Keratinocyte (primary cell): ENCODE data around the gene RAB43. TPM values are rescaled to one million over a fixed set of nuclear protein-coding genes. Genes with fewer than 3 reads are reported as not detected.

Experiments used
- DNase-seq: peaks from one replicate; pipeline ENCODE4 v3.0.0-alpha.2; 2011; ENCODE audit warnings: low read depth, missing footprints, low spot score
- FAIRE-seq: peaks from 2 replicates; lab custom pipeline; 2011; peaks lifted over from hg19 to GRCh38; lab: Jason Lieb, UNC
- H2AFZ ChIP-seq: 2 replicates; pipeline ENCODE4 v1.6.0; 2012; ENCODE audit warnings: low read length, control low read depth, inconsistent platforms; ENCODE audit not compliant: control insufficient read depth
- H3K27ac ChIP-seq: 2 replicates; pipeline ENCODE4 v1.5.1; 2011; ENCODE audit warnings: low read length; ENCODE audit not compliant: control insufficient read depth, insufficient read depth
- H3K27me3 ChIP-seq: 3 replicates; pipeline ENCODE4 v1.6.0; 2011; ENCODE audit warnings: low read length; ENCODE audit not compliant: control insufficient read depth, insufficient read depth; ENCODE audit errors: extremely low read depth
- H3K36me3 ChIP-seq, 2 experiments: 2 replicates in 1 of 2; 3 replicates in 1 of 2; pipeline ENCODE4 v1.5.1; 2011; ENCODE audit warnings: low read length in 2 of 2, mild to moderate bottlenecking in 1 of 2; ENCODE audit not compliant: control insufficient read depth in 2 of 2, insufficient read depth in 2 of 2; ENCODE audit errors: extremely low read depth in 1 of 2
- H3K4me1 ChIP-seq: 3 replicates; pipeline ENCODE4 v1.5.1; 2011; ENCODE audit warnings: low read length; ENCODE audit not compliant: control insufficient read depth, insufficient read depth; ENCODE audit errors: extremely low read depth
- H3K4me2 ChIP-seq: 3 replicates; pipeline ENCODE4 v1.6.0; 2011; ENCODE audit warnings: low read depth, low read length; ENCODE audit not compliant: control insufficient read depth, insufficient read depth; ENCODE audit errors: extremely low read depth
- H3K4me3 ChIP-seq, 3 experiments: fragments of 200-600 bp in 1 of 3; sonication (generic) in 1 of 3; 2 replicates in 2 of 3; 3 replicates in 1 of 3; pipeline ENCODE4 v1.5.1; 2011 to 2016; ENCODE audit warnings: low read length in 3 of 3, mild to moderate bottlenecking in 3 of 3, control low read depth in 2 of 3, inconsistent platforms in 1 of 3, low read depth in 1 of 3, mixed read lengths in 1 of 3, mixed run types in 1 of 3, moderate library complexity in 1 of 3; ENCODE audit not compliant: control insufficient read depth in 2 of 3, insufficient read depth in 2 of 3; ENCODE audit errors: extremely low read depth in 1 of 3
- H3K79me2 ChIP-seq: 2 replicates; pipeline ENCODE4 v1.6.0; 2012; ENCODE audit warnings: low read length; ENCODE audit not compliant: control insufficient read depth, insufficient read depth
- H3K9ac ChIP-seq: 3 replicates; pipeline ENCODE4 v1.6.0; 2011; ENCODE audit warnings: low read length; ENCODE audit not compliant: control insufficient read depth, insufficient read depth; ENCODE audit errors: extremely low read depth
- H3K9me1 ChIP-seq: 3 replicates; pipeline ENCODE4 v1.6.0; 2011; ENCODE audit warnings: low read length; ENCODE audit not compliant: control insufficient read depth, insufficient read depth; ENCODE audit errors: extremely low read depth
- H3K9me3 ChIP-seq: 2 replicates; pipeline ENCODE4 v1.5.1; 2012; ENCODE audit warnings: low read depth, low read length; ENCODE audit not compliant: control insufficient read depth
- H4K20me1 ChIP-seq: 3 replicates; pipeline ENCODE4 v1.6.0; 2011; ENCODE audit warnings: low read length; ENCODE audit not compliant: control insufficient read depth, insufficient read depth; ENCODE audit errors: extremely low read depth
- CTCF ChIP-seq, 3 experiments: IDR thresholded peaks in 1 of 3; conservative IDR thresholded peaks in 1 of 3; optimal IDR thresholded peaks in 1 of 3; 2 replicates in 2 of 3; 3 replicates in 1 of 3; pipeline versions ENCODE3 to v1.5.1; 2011; ENCODE audit warnings: low read length in 3 of 3, mild to moderate bottlenecking in 3 of 3, moderate library complexity in 2 of 3, control low read depth in 1 of 3, inconsistent platforms in 1 of 3; ENCODE audit not compliant: insufficient read depth in 2 of 3; ENCODE audit errors: extremely low read depth in 1 of 3
- EZH2 ChIP-seq: IDR thresholded peaks from one replicate; pipeline ENCODE4 v1.6.1; 2012; ENCODE audit warnings: inconsistent platforms, mild to moderate bottlenecking, low read length, moderate library complexity
- dilution Hi-C: fragments of 300-500 bp; cut with MboI; formaldehyde crosslinking; loops from one replicate; pipeline ENCODE4 v1.7.0; 2020; ENCODE audit warnings: low sequenced_read_pairs; ENCODE audit not compliant: extremely low pct_ligation_motif_present
- polyA plus RNA-seq, 5 experiments: library from polyadenylated mRNA; depleted of rRNA in 3 of 5; stranded (reverse) in 3 of 5; stranded (forward) in 1 of 5; unstranded in 1 of 5; fragments of >200 nt; gene quantifications; 1 replicate in 1 of 5; 2 replicates in 3 of 5; 3 replicates in 1 of 5; pipeline versions ENCODE4 v1.2.1 to v1.2.3, GENCODE V29; 2011 to 2012; ENCODE audit warnings: missing spikeins in 2 of 5, low read depth in 1 of 5, low replicate concordance in 1 of 5

Gene RAB43
- polyA plus RNA-seq, 1 donor (not counting 4 experiments of a cell fraction or from before 2014, with no cell fraction given) = 8.1 TPM

- Histone ChIP-seq H3K9me1 (no peaks in the 10 kb centered on the region), H3K4me3 (no peak overlapping the region), H3K9me3 (no peaks in the 10 kb centered on the region), H3K27ac (peak overlapping the region; percentile 24), H3K27me3 (no peaks in the 10 kb centered on the region), H2AFZ (no peak overlapping the region), H3K4me1 (peaks cover 4% of the 10 kb centered on the region), H3K4me2 (peak overlapping the region; percentile 45), H3K36me3 (peaks cover 0 to 4% of the 10 kb centered on the region in 2 experiments), H3K79me2 (no peaks in the 10 kb centered on the region), H3K9ac (peak overlapping the region; percentile 42), H4K20me1 (no peaks in the 10 kb centered on the region)
- FAIRE-seq = no peak
- TF ChIP-seq CTCF (optimal IDR thresholded peaks at IDR 0.05 in 1 of 3, IDR thresholded peaks at IDR 0.05 in 1 of 3, conservative IDR thresholded peaks at IDR 0.05 in 1 of 3; ENCODE audit: extremely low read depth in 1 of 3, insufficient read depth in 2 of 3, low read length in 3 of 3) (no peak), EZH2 (no peak)
- dilution Hi-C loops = no loop called here
- DNase-seq = peak; percentile 2
Observed at GRCh38 chr3:129087138-129087702, 34.4 kb downstream of the RAB43 start.

DNA sequence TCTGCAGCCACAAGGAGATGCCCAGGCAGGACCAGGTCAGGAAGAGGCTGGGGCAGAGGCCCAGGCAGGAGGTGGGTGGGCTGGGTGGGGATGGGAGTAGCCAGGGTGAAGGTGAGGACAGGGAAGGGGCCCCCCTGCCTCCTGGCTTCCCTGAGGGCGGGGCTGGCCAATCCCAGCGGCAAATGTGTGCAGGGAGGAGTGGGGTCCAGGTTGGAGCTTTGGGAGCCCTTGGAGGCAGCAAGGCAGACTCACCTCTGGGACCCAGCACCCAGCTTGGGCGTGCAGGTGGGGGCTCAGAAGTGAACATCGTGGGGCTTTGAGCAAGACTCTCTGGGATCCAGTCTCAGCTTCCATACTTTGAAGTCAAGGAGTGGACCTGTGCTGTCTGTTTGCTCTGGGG lies 35.8 kb downstream of the RAB43 start:
- Histone ChIP-seq H3K9me1 (no peaks in the 10 kb centered on the region), H3K9me3 (no peaks in the 10 kb centered on the region), H3K79me2 (no peaks in the 10 kb centered on the region), H3K27ac (no peak overlapping the region), H3K36me3 (no peaks in the 10 kb centered on the region), H2AFZ (no peak overlapping the region), H3K4me3 (no peak overlapping the region), H3K4me2 (no peak overlapping the region), H3K4me1 (peaks cover 4% of the 10 kb centered on the region), H4K20me1 (no peaks in the 10 kb centered on the region), H3K9ac (no peak overlapping the region), H3K27me3 (no peaks in the 10 kb centered on the region)
- DNase-seq (no peak), FAIRE-seq (no peak)
- dilution Hi-C loops = no loop called here
- TF ChIP-seq CTCF (optimal IDR thresholded peaks at IDR 0.05 in 1 of 3, IDR thresholded peaks at IDR 0.05 in 1 of 3, conservative IDR thresholded peaks at IDR 0.05 in 1 of 3; ENCODE audit: extremely low read depth in 1 of 3, insufficient read depth in 2 of 3, low read length in 3 of 3) (no peak), EZH2 (no peak)
